GM19193 (cell line): Measurements from ENCODE around the gene OR5H6.

Experiments used
- POLR2A ChIP-seq: IDR thresholded peaks from 4 replicates; pipeline ENCODE4 v1.6.1; 2011; ENCODE audit not compliant: insufficient read depth, insufficient read length; ENCODE audit errors: extremely low read depth

OR5H6 gene

DNA sequence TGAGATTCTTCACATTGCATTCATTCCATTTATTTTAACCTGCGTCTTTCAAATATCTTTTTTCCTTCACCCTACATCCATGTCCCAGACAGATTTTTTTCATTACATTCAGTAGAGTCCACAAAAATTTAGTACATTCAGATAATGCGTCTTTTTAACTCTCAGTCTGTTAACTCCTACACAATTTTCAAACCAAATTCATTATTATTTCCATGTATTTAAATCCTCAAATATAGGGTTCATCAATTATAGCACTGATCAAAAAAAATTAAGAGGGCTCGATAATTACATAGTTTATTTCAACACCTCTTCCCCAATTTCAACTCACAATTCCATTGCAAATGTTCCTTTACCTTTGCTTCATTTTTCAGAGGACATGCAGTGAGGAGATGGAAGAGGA lies at the start of gene OR5H6:
OR5H6 (plus strand) TSS at position 301 of the 400 bp plus-strand sequence; CDS start at position 390, 89 bp downstream.
- no peak for TF ChIP-seq POLR2A

DNA sequence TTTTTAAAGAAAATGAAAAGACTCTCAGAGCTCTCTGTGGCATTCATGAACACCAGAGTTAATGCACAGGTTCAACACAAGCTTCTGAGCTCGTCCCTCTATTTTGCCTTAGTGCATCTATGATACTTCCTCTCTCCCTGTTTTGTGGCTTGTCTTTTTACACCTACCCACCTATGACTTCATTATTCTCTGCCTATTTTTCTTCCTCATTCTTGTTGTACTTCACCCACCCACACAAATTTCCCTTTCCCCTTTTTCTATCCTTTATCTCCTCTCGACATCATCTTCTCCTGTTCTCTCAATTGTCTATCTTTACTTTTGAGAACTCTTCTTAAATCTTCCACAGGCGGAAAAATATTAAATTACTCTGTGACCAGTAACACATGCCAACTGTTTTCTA lies 49.0 kb upstream of the OR5H6 start:
- TF ChIP-seq POLR2A = no peak

- no peak for TF ChIP-seq POLR2A
Measured at GRCh38 chr3:98223907-98224672, 40.0 kb upstream of the OR5H6 start.

- TF ChIP-seq POLR2A = no peak
Measured at GRCh38 chr3:98232489-98232888, 31.6 kb upstream of the OR5H6 start.

GRCh38 chr3:98233468-98233867 lies 30.6 kb upstream of the OR5H6 start:
- no peak for TF ChIP-seq POLR2A

- no peak for TF ChIP-seq POLR2A
Measured at GRCh38 chr3:98240131-98240530, 23.9 kb upstream of the OR5H6 start.

- no peak for TF ChIP-seq POLR2A
Measured at GRCh38 chr3:98242155-98242554, 21.9 kb upstream of the OR5H6 start.

DNA sequence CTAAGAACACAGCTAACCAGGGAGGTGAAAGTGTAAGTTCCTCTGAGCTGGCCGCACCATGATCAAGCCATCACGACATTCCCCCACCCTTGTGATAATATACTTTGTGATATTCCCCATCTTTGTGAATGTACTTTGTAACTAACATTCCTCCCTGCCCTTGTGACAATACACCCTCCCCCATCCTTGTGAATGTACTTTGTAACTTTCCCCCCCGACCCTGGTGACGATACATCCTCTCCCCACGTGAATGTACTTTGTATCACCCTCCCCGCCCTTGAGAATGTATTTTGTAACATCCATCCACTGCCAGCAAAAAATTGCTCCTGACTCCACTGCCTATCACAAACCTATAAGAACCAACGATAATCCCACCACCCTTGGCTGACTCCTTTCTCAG lies 20.2 kb upstream of the OR5H6 start:
- no peak for TF ChIP-seq POLR2A

GRCh38 chr3:98246142-98246541 lies 17.9 kb upstream of the OR5H6 start:
- no peak for TF ChIP-seq POLR2A

- no peak for TF ChIP-seq POLR2A
Measured at GRCh38 chr3:98259707-98260106, 4.3 kb upstream of the OR5H6 start.

GRCh38 chr3:98262046-98262445 lies 2.0 kb upstream of the OR5H6 start:
- TF ChIP-seq POLR2A = no peak

GRCh38 chr3:98269846-98270245 lies 5.8 kb downstream of the OR5H6 start:
- TF ChIP-seq POLR2A = no peak

DNA sequence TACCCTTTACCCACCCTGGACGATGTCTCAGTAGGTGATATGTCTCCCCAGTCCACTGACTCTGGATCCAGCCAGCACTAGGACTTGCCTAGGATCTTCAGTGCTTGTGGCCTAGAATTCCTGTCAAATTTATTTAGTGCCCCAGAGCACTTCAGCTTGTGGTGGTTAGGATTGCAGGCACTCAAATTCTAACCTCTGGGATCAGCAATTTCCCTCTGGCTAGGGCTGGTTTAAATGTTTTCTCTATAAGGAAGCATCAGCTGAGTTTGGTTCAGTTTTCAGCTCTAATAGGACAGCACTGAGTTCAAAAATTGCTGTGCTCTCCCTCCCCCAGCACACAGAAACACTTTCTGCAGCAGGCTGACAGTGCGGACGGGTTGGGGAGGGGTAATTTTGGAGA lies 8.1 kb downstream of the OR5H6 start:
- no peak for TF ChIP-seq POLR2A

- TF ChIP-seq POLR2A = no peak
Measured at GRCh38 chr3:98274914-98275313, 10.9 kb downstream of the OR5H6 start.

DNA sequence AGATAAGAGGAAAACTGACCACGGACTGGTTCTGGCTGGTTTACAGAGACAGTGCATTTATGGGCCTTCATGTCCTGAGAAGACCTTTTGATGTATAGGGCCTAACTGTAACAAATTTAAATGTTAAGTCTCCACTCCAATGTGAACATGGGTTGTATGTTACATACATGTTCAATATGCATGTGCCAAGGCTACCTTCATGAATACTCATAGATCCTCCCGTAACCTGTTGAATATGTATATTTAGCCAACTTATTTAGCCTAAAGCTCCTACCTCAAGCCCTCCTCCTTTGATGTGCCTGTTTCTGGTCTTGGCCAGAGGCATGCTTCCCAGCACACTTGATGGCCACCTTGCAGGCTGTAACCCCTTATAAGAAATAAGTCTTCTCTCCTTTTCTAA lies 18.2 kb downstream of the OR5H6 start, which contains the start of gene OR5H2:
OR5H2 (plus strand) TSS at position 301 of the 400 bp plus-strand sequence. CDS start 398 bp downstream, outside the sequence.
- no peak for TF ChIP-seq POLR2A

DNA sequence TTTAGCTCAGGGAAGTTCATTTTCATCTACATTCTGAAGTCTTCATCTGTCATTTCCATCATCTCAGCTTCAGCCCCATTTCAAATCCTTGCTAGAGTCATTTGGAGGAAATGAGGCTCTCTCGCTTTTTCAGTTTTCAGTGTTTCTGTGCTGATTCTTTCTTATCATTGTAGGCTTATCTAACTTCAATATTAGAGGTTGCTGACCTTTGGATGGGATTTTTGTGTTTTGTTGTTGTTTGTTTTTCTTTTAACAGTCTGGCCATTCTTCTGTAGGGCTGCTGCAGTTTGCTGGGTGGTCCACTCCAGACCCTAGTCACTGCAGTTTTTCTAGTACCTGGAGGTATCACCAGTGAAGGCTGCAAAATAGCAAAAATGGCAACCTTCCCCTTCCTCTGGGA lies 26.9 kb downstream of the OR5H6 start:
- no peak for TF ChIP-seq POLR2A
